Tibial nerve (tissue), 4 donors: Measurements from ENCODE around the gene SYNCRIP. TPM values are rescaled to one million over a fixed set of nuclear protein-coding genes. Genes with fewer than 3 reads are reported as not detected.
A peak's percentile ranks its signal among the peaks of the same experiment; 100 is the strongest.

Experiments
- DNase-seq, 2 donors: peaks; one replicate each; pipeline ENCODE4 v3.0.0-alpha.2; 2019; ENCODE audit warnings: low spot score in 2 of 2
- H3K27ac ChIP-seq, 4 donors: fragments of 200-600 bp; sonication (generic) in 3 of 4; one replicate each; pipeline ENCODE4 v1.5.1; 2017 to 2019; ENCODE audit warnings: mild to moderate bottlenecking in 1 of 4
- H3K27me3 ChIP-seq, 2 donors: fragments of 200-600 bp; sonication (generic) in 1 of 2; one replicate each; pipeline versions ENCODE4 v1.5.1 to v1.6.0; 2017 to 2019
- H3K36me3 ChIP-seq, 3 donors: fragments of 200-600 bp; sonication (generic); one replicate each; pipeline ENCODE4 v1.5.1; 2018 to 2019
- H3K4me1 ChIP-seq, 4 donors: fragments of 200-600 bp; sonication (generic) in 3 of 4; one replicate each; pipeline ENCODE4 v1.5.1; 2017 to 2019
- H3K4me3 ChIP-seq, 4 donors: fragments of 200-600 bp; sonication (generic) in 3 of 4; one replicate each; pipeline ENCODE4 v1.5.1; 2017 to 2019; ENCODE audit warnings: mild to moderate bottlenecking in 1 of 4, moderate library complexity in 1 of 4
- H3K9me3 ChIP-seq, 4 donors: fragments of 200-600 bp; sonication (generic) in 3 of 4; one replicate each; pipeline ENCODE4 v1.5.1; 2017 to 2019
- CTCF ChIP-seq, 5 experiments: fragments of 200-600 bp in 3 of 5; fragments of 450-650 bp in 2 of 5; sonication (generic) in 3 of 5; IDR thresholded peaks; one replicate each; pipeline ENCODE4 v1.5.1; 2016 to 2019; ENCODE audit warnings: antibody characterized with exemption in 5 of 5, mild to moderate bottlenecking in 3 of 5, moderate library complexity in 2 of 5
- EP300 ChIP-seq, 2 donors: sonication (generic); formaldehyde crosslinking; IDR thresholded peaks; one replicate each; pipeline ENCODE4 v1.6.1; 2017; ENCODE audit warnings: antibody characterized with exemption in 2 of 2, mild to moderate bottlenecking in 1 of 2
- POLR2A ChIP-seq, 2 donors: fragments of 450-650 bp; IDR thresholded peaks; one replicate each; pipeline ENCODE4 v1.6.1; 2017; ENCODE audit warnings: antibody characterized with exemption in 2 of 2, mild to moderate bottlenecking in 2 of 2, moderate library complexity in 2 of 2
- WGBS, 2 donors: methylation state at CpG; one replicate each; pipeline ENCODE4 v1.1.5; 2018; 5-methylcytosine and 5-hydroxymethylcytosine counted together
- total RNA-seq, 4 donors: library from RNA; depleted of rRNA; stranded (reverse); fragments of >200 nt; gene quantifications; one replicate each; pipeline ENCODE4 v1.1.0, GENCODE V29; 2016

The SYNCRIP gene
- 10 to 100 TPM; 51.5 to 64.7 (median 53.2) TPM for total RNA-seq

GRCh38 chr6:85642774-85643536 is at the start of gene SYNCRIP:
Gene SYNCRIP, minus strand, starts transcription at chr6:85642886. Its CDS starts 1,447 bp downstream, at chr6:85641439.
- DNase-seq, result peak; percentile 97
- no peaks in the 10 kb centered on the region for H3K9me3 ChIP-seq
- 1% methylated on average over 61 to 69 of the region's 76 CpGs for WGBS, 2 donors
- peak; percentile 66 to 98 for TF ChIP-seq EP300 (IDR thresholded peaks at IDR 0.05)
- TF ChIP-seq CTCF (IDR thresholded peaks at IDR 0.05), result peak in 1 of 5 experiments; percentile 10
- peak; percentile 88 to 96 for TF ChIP-seq POLR2A (IDR thresholded peaks at IDR 0.05)
- H3K27me3 ChIP-seq, result no peaks in the 10 kb centered on the region
- H3K36me3 ChIP-seq, result peaks cover 0 to 20% (median 5%) of the 10 kb centered on the region in 3 donors
- peak within 1 kb of the TSS; percentile 93 to 99 (median 96) for H3K4me3 ChIP-seq
- H3K4me1 ChIP-seq, result peaks cover 0 to 50% (median 21%) of the 10 kb centered on the region in 4 donors
- peak within 1 kb of the TSS; percentile 90 to 99 (median 98) for H3K27ac ChIP-seq

GRCh38 chr6:85691478-85691877 is 48.8 kb upstream of the SYNCRIP start:
- no peak for TF ChIP-seq POLR2A (IDR thresholded peaks at IDR 0.05)
- no peak for TF ChIP-seq EP300 (IDR thresholded peaks at IDR 0.05)
- TF ChIP-seq CTCF (IDR thresholded peaks at IDR 0.05), result no peak
- 100% methylated on average over 1 of the region's 1 CpG for WGBS, 2 donors
- H3K27ac ChIP-seq, result no peak overlapping the region
- H3K27me3 ChIP-seq, result no peaks in the 10 kb centered on the region
- no peaks in the 10 kb centered on the region for H3K36me3 ChIP-seq
- H3K4me1 ChIP-seq, result no peaks in the 10 kb centered on the region
- no peak for DNase-seq
- no peak overlapping the region for H3K4me3 ChIP-seq
- H3K9me3 ChIP-seq, result no peaks in the 10 kb centered on the region

GRCh38 chr6:85690071-85690470 is 47.4 kb upstream of the SYNCRIP start:
- Histone ChIP-seq H3K4me3 (no peak overlapping the region), H3K27ac (no peak overlapping the region), H3K36me3 (no peaks in the 10 kb centered on the region), H3K4me1 (no peaks in the 10 kb centered on the region), H3K9me3 (no peaks in the 10 kb centered on the region), H3K27me3 (no peaks in the 10 kb centered on the region)
- no peak for DNase-seq
- TF ChIP-seq CTCF (IDR thresholded peaks at IDR 0.05) (no peak), EP300 (IDR thresholded peaks at IDR 0.05) (no peak), POLR2A (IDR thresholded peaks at IDR 0.05) (no peak)

- 86 to 90% methylated on average over 4 of the region's 4 CpGs for WGBS, 2 donors
- H3K9me3 ChIP-seq, result no peaks in the 10 kb centered on the region
- TF ChIP-seq CTCF (IDR thresholded peaks at IDR 0.05) (no peak), POLR2A (IDR thresholded peaks at IDR 0.05) (no peak), EP300 (IDR thresholded peaks at IDR 0.05) (no peak)
- no peak for DNase-seq
- no peaks in the 10 kb centered on the region for H3K27me3 ChIP-seq
- no peak overlapping the region for H3K4me3 ChIP-seq
- no peaks in the 10 kb centered on the region for H3K36me3 ChIP-seq
- H3K4me1 ChIP-seq, result no peaks in the 10 kb centered on the region
- no peak overlapping the region for H3K27ac ChIP-seq
Measured at GRCh38 chr6:85685713-85686112, 43.0 kb upstream of the SYNCRIP start.

GRCh38 chr6:85684809-85685171 is 42.1 kb upstream of the SYNCRIP start:
- Histone ChIP-seq H3K36me3 (no peaks in the 10 kb centered on the region), H3K9me3 (no peaks in the 10 kb centered on the region), H3K4me3 (no peak overlapping the region), H3K27me3 (no peaks in the 10 kb centered on the region), H3K27ac (no peak overlapping the region), H3K4me1 (peaks cover 0 to 6% (median 0%) of the 10 kb centered on the region in 4 donors)
- 86 to 90% methylated on average over 2 of the region's 2 CpGs for WGBS, 2 donors
- TF ChIP-seq EP300 (IDR thresholded peaks at IDR 0.05) (no peak), CTCF (IDR thresholded peaks at IDR 0.05) (no peak), POLR2A (IDR thresholded peaks at IDR 0.05) (no peak)
- no peak for DNase-seq
